ENCODE data around the gene MUL1. TPM values are rescaled to one million over a fixed set of nuclear protein-coding genes. Genes with fewer than 3 reads are reported as not detected.
A peak's percentile ranks its signal among the peaks of the same experiment; 100 is the strongest.

MUL1 gene
- total and polyA plus RNA-seq, 3 donors from 2014 or later, result 22.4 to 32.0 (median 28.9) TPM

DNA sequence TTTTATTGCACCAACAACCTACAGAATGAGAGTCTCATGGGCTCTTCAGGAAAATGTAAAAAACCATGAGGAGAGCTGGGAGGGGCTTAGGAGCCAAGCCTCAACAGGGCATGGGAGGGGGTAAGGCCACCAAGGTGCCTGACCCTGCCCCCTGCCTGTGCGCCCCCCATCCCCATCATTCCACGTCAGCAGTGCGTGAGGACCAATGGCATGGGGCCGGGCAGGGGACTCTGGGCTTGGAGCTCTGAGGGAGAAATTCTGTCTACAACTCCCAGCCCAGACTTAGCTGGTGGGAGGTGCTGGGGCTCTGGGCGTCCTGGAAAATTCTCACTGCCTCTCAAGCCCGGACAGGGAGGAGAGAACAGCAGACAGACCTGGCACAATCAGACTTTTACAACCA lies 16.8 kb downstream of the MUL1 start:
- intact Hi-C loops (cut with DNase I; ENCODE audit: low total_unique reads), result loop anchor here (10.0 kb wide), 3 partner anchors 116 to 566 kb away; partner anchors contain the start of gene PLA2G2E

DNA sequence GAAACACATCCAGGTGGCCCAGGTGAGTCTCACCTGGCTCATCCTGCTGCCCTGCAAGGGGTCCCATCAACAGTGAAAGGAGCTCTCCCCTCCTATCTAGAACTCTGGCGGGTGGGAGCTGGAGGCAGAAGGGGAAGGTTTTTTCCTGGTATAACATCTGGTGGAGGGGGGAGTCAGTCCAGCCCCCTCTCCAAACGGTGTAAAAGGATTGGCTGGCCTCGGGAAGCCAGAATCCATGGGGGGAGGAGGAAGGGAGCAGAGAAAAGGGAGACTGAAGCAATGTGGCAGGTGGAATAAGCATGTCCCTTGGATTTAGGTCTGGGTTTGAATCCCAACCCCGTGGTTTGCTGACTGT lies 20.7 kb downstream of the MUL1 start:
- no peak overlapping the region for H3K27ac ChIP-seq
- intact Hi-C loops (cut with DNase I; ENCODE audit: low total_unique reads), result no loop called here

More for the DNA sequence above, 16.8 kb downstream of the MUL1 start:
- no peaks in the 10 kb centered on the region for H3K9me3 ChIP-seq
- 86 to 100% methylated on average over 4 to 6 of the region's 6 CpGs for WGBS, 2 donors
- no peak overlapping the region for H3K4me3 ChIP-seq
- no peaks in the 10 kb centered on the region for H3K36me3 ChIP-seq (ENCODE audit: low read depth, missing control alignments)
- H3K27me3 ChIP-seq, result no peaks in the 10 kb centered on the region
- H3K4me1 ChIP-seq, result peaks cover 17% of the 10 kb centered on the region
- TF ChIP-seq CTCF (IDR thresholded peaks at IDR 0.05) (no peak), POLR2A (IDR thresholded peaks at IDR 0.05) (no peak)
- H3K27ac ChIP-seq, result no peak overlapping the region
- DNase-seq, result no peak

DNA sequence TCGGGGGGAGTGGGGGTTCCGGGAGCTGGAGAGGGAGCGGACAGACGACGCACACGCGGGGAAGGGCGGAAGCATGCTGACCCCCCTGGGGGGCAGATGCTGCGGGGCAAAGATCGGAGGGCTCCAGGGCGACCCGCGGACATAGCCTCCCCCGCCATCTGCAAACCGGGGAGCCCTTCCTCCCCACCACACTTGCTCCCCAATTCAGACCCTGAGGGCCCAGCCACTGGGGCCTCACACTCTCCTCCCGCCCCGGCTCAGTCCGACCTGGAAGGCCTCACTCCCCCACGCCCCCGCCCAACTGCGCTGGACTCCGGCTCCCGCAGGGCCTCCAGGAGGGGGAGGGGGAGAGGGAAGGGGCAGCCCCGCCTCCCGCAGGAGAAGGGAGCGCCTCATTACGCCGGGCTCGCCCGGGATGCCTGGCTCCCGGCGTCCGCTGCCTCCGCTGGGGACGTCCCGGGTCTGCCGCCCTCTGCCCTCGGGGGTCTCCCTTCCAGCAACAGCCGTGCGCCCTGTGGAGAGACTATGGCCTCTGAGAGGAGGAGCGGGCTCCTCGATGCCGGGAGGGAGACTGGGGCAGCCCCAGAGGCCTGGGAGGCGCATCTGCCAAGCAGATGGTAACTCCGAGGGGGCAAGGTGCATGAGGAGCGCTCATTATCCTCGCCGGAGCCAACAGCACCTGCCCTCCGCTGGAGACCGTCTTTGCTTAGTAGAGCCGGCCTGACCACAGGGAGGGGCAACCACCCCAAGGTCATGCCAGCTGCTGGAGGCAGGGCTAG lies 21.3 kb downstream of the MUL1 start:
- Histone ChIP-seq H3K36me3 (ENCODE audit: low read depth, missing control alignments) (no peaks in the 10 kb centered on the region), H3K27me3 (no peaks in the 10 kb centered on the region), H3K27ac (peak overlapping the region; percentile 80 to 83), H3K4me3 (peak overlapping the region; percentile 58 to 71), H3K4me1 (peaks cover 11% of the 10 kb centered on the region), H3K9me3 (no peaks in the 10 kb centered on the region)
- 0 to 3% methylated on average over 6 to 44 of the region's 51 CpGs for WGBS, 2 donors
- peak; percentile 76 for DNase-seq
- TF ChIP-seq CTCF (IDR thresholded peaks at IDR 0.05) (no peak), POLR2A (IDR thresholded peaks at IDR 0.05) (no peak)
- intact Hi-C loops (cut with DNase I; ENCODE audit: low total_unique reads), result no loop called here

More for the DNA sequence above, 20.7 kb downstream of the MUL1 start:
- no peak overlapping the region for H3K4me3 ChIP-seq
- no peaks in the 10 kb centered on the region for H3K27me3 ChIP-seq
- H3K36me3 ChIP-seq (ENCODE audit: low read depth, missing control alignments), result no peaks in the 10 kb centered on the region
- TF ChIP-seq POLR2A (IDR thresholded peaks at IDR 0.05) (no peak), CTCF (IDR thresholded peaks at IDR 0.05) (no peak)
- peaks cover 11% of the 10 kb centered on the region for H3K4me1 ChIP-seq
- H3K9me3 ChIP-seq, result no peaks in the 10 kb centered on the region
- 15 to 40% methylated on average over 4 of the region's 4 CpGs for WGBS, 2 donors
- no peak for DNase-seq

GRCh38 chr1:20485527-20486456 lies 22.2 kb downstream of the MUL1 start, which contains the start of gene CAMK2N1:
TSS of gene CAMK2N1 (minus strand) at chr1:20486210. CDS start at chr1:20485379, 831 bp downstream.
- WGBS, 2 donors, result 0 to 1% methylated on average over 39 to 70 of the region's 104 CpGs
- peak within 1 kb of the TSS; percentile 58 to 71 for H3K4me3 ChIP-seq
- H3K27ac ChIP-seq, result peak within 1 kb of the TSS; percentile 80 to 83
- no peak for TF ChIP-seq POLR2A (IDR thresholded peaks at IDR 0.05)
- no peak for TF ChIP-seq CTCF (IDR thresholded peaks at IDR 0.05)
- peak; percentile 72 for DNase-seq
- no peaks in the 10 kb centered on the region for H3K9me3 ChIP-seq
- no peaks in the 10 kb centered on the region for H3K27me3 ChIP-seq
- peaks cover 11% of the 10 kb centered on the region for H3K4me1 ChIP-seq
- no peaks in the 10 kb centered on the region for H3K36me3 ChIP-seq (ENCODE audit: low read depth, missing control alignments)
- intact Hi-C loops (cut with DNase I; ENCODE audit: low total_unique reads), result no loop called here

Data from testis (tissue), 3 donors.